ENCODE results near the gene CAPN12.

- TF ChIP-seq, protein P1, sequence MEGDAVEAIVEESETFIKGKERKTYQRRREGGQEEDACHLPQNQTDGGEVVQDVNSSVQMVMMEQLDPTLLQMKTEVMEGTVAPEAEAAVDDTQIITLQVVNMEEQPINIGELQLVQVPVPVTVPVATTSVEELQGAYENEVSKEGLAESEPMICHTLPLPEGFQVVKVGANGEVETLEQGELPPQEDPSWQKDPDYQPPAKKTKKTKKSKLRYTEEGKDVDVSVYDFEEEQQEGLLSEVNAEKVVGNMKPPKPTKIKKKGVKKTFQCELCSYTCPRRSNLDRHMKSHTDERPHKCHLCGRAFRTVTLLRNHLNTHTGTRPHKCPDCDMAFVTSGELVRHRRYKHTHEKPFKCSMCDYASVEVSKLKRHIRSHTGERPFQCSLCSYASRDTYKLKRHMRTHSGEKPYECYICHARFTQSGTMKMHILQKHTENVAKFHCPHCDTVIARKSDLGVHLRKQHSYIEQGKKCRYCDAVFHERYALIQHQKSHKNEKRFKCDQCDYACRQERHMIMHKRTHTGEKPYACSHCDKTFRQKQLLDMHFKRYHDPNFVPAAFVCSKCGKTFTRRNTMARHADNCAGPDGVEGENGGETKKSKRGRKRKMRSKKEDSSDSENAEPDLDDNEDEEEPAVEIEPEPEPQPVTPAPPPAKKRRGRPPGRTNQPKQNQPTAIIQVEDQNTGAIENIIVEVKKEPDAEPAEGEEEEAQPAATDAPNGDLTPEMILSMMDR (IDR thresholded peaks at IDR 0.05): no peak
- TF ChIP-seq POLR2A (IDR thresholded peaks at IDR 0.05): no peak
Observed at GRCh38 chr19:38741670-38742069, 2.6 kb downstream of the CAPN12 start.

All from uterus (tissue), 2 donors.